ENCODE measurements around the gene SMARCA5. TPM values are rescaled to one million over a fixed set of nuclear protein-coding genes. Genes with fewer than 3 reads are reported as not detected.
A peak's percentile ranks its signal among the peaks of the same experiment; 100 is the strongest.
"Not testable (repeated sequence)": the region's sequence is repeated elsewhere in the genome, so short reads cannot be mapped to it uniquely, and the experiment has no call there.

Gene SMARCA5
- total and polyA plus RNA-seq, 8 donors, result 52.4 to 348 (median 282) TPM

DNA sequence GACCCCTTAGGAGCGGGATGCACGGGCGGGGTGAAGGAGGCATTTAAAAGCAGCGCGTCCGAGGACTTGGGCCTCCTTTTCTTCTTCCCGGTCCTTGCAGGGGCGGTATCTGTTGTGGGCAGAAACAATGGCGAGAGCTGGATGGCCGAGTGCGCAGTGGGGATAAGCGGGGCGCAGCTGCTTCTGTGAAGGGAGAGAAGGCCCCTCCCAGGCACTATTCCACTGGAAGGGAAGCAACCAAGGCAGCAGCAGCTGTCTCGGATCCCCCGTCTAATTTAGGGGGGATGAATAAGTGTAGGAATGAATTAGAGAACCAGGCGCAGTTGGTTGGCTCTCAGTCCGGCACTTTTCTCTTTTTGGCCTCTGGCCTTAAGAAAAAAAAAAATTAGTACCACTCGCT lies 995 bp downstream of the SMARCA5 start:
- Histone ChIP-seq H3K27me3 (no peaks in the 10 kb centered on the region), H3K27ac (peak overlapping the region; percentile 98), H3K4me1 (peaks cover 17 to 51% of the 10 kb centered on the region in 2 donors), H3K9me3 (no peaks in the 10 kb centered on the region), H3K36me3 (peaks cover 0 to 16% of the 10 kb centered on the region in 2 donors), H3K4me3 (peak overlapping the region; percentile 69 to 84)
- ATAC-seq, result peak; percentile 39
- DNase-seq, result peak; percentile 59 to 79 (median 64)
- intact Hi-C loops (cut with DNase I), result no loop called here
- TF ChIP-seq, protein P1, sequence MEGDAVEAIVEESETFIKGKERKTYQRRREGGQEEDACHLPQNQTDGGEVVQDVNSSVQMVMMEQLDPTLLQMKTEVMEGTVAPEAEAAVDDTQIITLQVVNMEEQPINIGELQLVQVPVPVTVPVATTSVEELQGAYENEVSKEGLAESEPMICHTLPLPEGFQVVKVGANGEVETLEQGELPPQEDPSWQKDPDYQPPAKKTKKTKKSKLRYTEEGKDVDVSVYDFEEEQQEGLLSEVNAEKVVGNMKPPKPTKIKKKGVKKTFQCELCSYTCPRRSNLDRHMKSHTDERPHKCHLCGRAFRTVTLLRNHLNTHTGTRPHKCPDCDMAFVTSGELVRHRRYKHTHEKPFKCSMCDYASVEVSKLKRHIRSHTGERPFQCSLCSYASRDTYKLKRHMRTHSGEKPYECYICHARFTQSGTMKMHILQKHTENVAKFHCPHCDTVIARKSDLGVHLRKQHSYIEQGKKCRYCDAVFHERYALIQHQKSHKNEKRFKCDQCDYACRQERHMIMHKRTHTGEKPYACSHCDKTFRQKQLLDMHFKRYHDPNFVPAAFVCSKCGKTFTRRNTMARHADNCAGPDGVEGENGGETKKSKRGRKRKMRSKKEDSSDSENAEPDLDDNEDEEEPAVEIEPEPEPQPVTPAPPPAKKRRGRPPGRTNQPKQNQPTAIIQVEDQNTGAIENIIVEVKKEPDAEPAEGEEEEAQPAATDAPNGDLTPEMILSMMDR (IDR thresholded peaks at IDR 0.05), result no peak

DNA sequence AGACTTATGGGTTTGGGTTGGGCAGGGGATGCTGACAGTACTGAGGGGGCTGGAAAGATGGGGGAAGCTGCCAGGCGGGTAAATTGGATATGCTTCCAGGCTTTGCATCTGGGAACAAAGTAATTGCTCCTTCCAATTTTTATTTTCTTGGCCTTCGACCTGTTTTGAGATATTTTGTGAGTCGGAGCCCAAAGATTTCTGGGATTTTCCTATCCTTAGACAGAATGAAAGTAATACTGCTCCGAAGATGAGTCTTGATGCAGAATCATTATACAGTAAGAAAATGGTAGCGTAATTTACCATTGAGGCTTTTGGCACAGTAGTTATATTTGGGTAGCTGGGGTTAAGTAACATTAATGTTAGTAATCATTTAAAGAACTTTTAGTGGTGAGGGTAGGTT lies 1.4 kb downstream of the SMARCA5 start:
- Histone ChIP-seq H3K27ac (peak overlapping the region; percentile 98), H3K4me1 (peaks cover 17 to 55% of the 10 kb centered on the region in 2 donors), H3K27me3 (no peaks in the 10 kb centered on the region), H3K4me3 (peak overlapping the region; percentile 69 to 84), H3K9me3 (no peaks in the 10 kb centered on the region), H3K36me3 (peaks cover 0 to 16% of the 10 kb centered on the region in 2 donors)
- TF ChIP-seq, protein P1 (IDR thresholded peaks at IDR 0.05), result no peak
- intact Hi-C loops (cut with DNase I), result no loop called here
- ATAC-seq (no peak), DNase-seq (no peak)

DNA sequence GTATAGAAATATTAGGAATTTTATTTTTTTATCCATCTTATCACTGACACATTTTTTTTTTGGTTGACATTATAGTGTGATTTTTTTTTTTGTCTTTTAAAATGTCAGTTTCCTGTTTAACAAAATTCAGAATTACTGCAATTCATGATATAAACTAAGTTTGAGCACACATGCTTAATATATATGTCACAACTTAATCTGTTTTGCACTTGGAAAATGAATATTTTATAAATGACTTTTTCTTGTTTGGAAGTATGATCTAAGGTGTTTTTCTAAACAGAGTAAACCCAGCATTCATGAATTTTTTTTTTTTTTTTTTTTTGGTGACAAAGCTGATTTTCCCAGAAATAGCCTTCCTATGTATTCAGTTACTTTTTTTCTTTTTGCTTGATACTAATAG lies 2.4 kb downstream of the SMARCA5 start:
- TF ChIP-seq, protein P1 (IDR thresholded peaks at IDR 0.05), result no peak
- DNase-seq, result no peak
- H3K9me3 ChIP-seq, result no peaks in the 10 kb centered on the region
- peak overlapping the region; percentile 69 to 84 for H3K4me3 ChIP-seq
- H3K36me3 ChIP-seq, result peaks cover 0 to 16% of the 10 kb centered on the region in 2 donors
- no peak for ATAC-seq
- H3K27ac ChIP-seq, result peak overlapping the region in 1 of 2 donors; percentile 98
- H3K4me1 ChIP-seq, result peaks cover 17 to 64% of the 10 kb centered on the region in 2 donors
- intact Hi-C loops (cut with DNase I), result no loop called here
- H3K27me3 ChIP-seq, result no peaks in the 10 kb centered on the region

DNA sequence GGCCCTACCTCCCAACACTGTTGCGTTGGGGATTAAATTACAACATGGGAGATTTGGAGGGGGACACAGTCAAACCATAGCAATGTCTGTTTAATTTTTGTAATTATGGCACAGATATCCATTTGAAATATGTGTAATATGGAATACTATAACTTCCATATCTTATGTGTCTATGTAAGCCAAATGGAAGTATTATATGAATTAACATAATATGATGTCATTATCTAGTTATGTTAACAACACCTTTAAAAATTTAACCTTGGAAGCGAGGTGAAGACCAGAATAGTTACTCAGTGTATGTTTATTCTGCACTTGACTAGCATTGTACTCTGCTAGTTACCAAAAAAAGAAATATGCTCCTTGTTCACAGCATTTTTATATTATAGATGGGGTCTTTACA lies 4.3 kb downstream of the SMARCA5 start:
- Histone ChIP-seq H3K9me3 (no peaks in the 10 kb centered on the region), H3K36me3 (peaks cover 0 to 30% of the 10 kb centered on the region in 2 donors), H3K4me1 (peaks cover 17 to 81% of the 10 kb centered on the region in 2 donors), H3K4me3 (no peak overlapping the region), H3K27ac (peak overlapping the region in 1 of 2 donors; percentile 23), H3K27me3 (no peaks in the 10 kb centered on the region)
- no peak for ATAC-seq
- DNase-seq, result no peak
- TF ChIP-seq, protein P1 (IDR thresholded peaks at IDR 0.05), result no peak
- intact Hi-C loops (cut with DNase I), result no loop called here

DNA sequence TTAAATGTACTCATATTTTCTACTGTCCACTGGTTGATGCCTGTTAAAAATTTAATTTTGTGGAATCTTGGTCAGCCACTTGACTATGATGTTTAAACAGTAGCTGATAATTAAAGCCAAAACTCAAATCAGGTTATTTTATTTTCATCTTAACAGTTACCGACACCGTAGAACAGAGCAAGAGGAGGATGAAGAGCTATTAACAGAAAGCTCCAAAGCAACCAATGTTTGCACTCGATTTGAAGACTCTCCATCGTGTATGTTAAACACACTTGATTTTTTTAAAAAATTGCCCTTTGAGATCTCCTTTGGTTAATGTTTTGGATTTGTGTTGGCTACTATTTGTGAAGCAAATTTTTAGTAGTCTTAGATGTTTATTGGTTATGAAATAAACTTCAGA lies 10.7 kb downstream of the SMARCA5 start:
- TF ChIP-seq, protein P1 (IDR thresholded peaks at IDR 0.05), result no peak
- DNase-seq, result no peak
- H3K4me3 ChIP-seq, result no peak overlapping the region
- intact Hi-C loops (cut with DNase I), result no loop called here
- no peaks in the 10 kb centered on the region for H3K9me3 ChIP-seq
- H3K27ac ChIP-seq, result no peak overlapping the region
- H3K36me3 ChIP-seq, result peaks cover 3 to 71% of the 10 kb centered on the region in 2 donors
- peaks cover 0 to 41% of the 10 kb centered on the region in 2 donors for H3K4me1 ChIP-seq
- H3K27me3 ChIP-seq, result no peaks in the 10 kb centered on the region
- peak; percentile 81 for ATAC-seq

DNA sequence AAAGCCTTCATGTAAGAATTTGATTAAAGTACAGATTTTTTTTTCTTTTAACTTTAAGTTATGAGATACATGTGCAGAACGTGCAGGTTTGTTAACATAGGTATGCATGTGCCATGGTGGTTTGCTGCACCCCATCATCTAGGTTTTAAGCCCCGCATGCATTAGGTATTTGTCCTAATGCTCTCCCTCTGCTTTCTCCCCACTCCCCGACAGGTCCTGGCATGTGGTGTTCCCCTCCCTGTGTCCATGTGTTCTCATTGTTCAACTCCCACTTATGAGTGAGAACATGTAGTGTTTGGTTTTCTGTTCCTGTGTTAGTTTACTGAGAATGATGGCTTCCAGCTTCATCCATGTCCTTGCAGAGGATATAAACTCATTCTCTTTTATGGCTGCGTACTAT lies 14.5 kb downstream of the SMARCA5 start:
- H3K27ac ChIP-seq; intact Hi-C loops (cut with DNase I); H3K4me3 ChIP-seq; H3K27me3 ChIP-seq; ATAC-seq; DNase-seq; H3K9me3 ChIP-seq: not testable (repeated sequence)
- peaks cover 3 to 93% of the 10 kb centered on the region in 2 donors for H3K36me3 ChIP-seq
- H3K4me1 ChIP-seq, result peaks cover 8 to 29% of the 10 kb centered on the region in 2 donors
